K562 (cell line): ENCODE measurements around the gene RBM25. TPM values are rescaled to one million over a fixed set of nuclear protein-coding genes. Genes with fewer than 3 reads are reported as not detected.

Experiments
- ATAC-seq: fragments of 200-7000 bp; cut with Tn5 transposase; 3 replicates; pipeline ENCODE4 v1.9.1; 2020; ENCODE audit warnings: moderate library complexity
- BruUV-seq: library from RNA; stranded (reverse); fragments of 400-500 nt; replicated peaks from 2 replicates; lab custom pipeline; 2021; lab: Mats Ljungman, UMichigan
- CTCF ChIA-PET: fragments of 300-600 bp; formaldehyde crosslinking; extraction: SDS; loops from one replicate; lab custom pipeline; 2021; ENCODE audit warnings: low intra/inter-chr PET ratio; lab: Yijun Ruan, JAX
- POLR2A ChIA-PET: fragments of 300-600, 350-650 bp; sonication (Branson Sonifier 250); formaldehyde crosslinking; extraction: SDS; loops from one replicate; lab custom pipeline; 2021; ENCODE audit warnings: antibody characterized with exemption, inconsistent platforms; lab: Yijun Ruan, JAX
- DNase-seq, 4 experiments: peaks; one replicate each; pipeline versions ENCODE4 v3.0.0 to v3.0.0-alpha.2; 2011 to 2018; ENCODE audit warnings: low spot score in 3 of 4, mixed read lengths in 3 of 4; ENCODE audit errors: extremely low read depth in 1 of 4
- FAIRE-seq: peaks from 2 replicates; lab custom pipeline; 2011; peaks lifted over from hg19 to GRCh38; lab: Jason Lieb, UNC
- H2AFZ ChIP-seq: 2 replicates; pipeline ENCODE4 v1.6.0; 2011; ENCODE audit warnings: low read depth, low read length, control low read depth, inconsistent platforms
- H3K27ac ChIP-seq: fragments of 200-600 bp; 3 replicates; pipeline ENCODE4 v1.8.0; 2011; ENCODE audit warnings: low read depth, mild to moderate bottlenecking, control low read depth, inconsistent platforms, low read length, moderate library complexity, mixed read lengths; ENCODE audit errors: extremely low read depth
- H3K27me3 ChIP-seq, 2 experiments: fragments of 300-600 bp in 1 of 2; 2 replicates in 1 of 2; 3 replicates in 1 of 2; pipeline versions ENCODE4 v1.6.0 to v1.8.0; 2011; ENCODE audit warnings: inconsistent platforms in 2 of 2, low read length in 2 of 2, mild to moderate bottlenecking in 1 of 2, mixed read lengths in 1 of 2, moderate library complexity in 1 of 2; ENCODE audit not compliant: control insufficient read depth in 2 of 2, insufficient read depth in 2 of 2
- H3K36me3 ChIP-seq: fragments of 300-600 bp; 3 replicates; pipeline ENCODE4 v1.8.0; 2011; ENCODE audit warnings: mild to moderate bottlenecking, low read length, inconsistent platforms; ENCODE audit not compliant: control insufficient read depth, insufficient read depth
- H3K4me1 ChIP-seq, 2 experiments: fragments of 200-600 bp in 1 of 2; replicated peaks in 1 of 2; 2 replicates in 1 of 2; 3 replicates in 1 of 2; pipeline versions ENCODE4 v1.5.1 to v1.8.0; 2011; ENCODE audit warnings: inconsistent platforms in 2 of 2, low read length in 2 of 2, mild to moderate bottlenecking in 1 of 2, mixed read lengths in 1 of 2, moderate library complexity in 1 of 2; ENCODE audit not compliant: control insufficient read depth in 2 of 2, insufficient read depth in 2 of 2
- H3K4me2 ChIP-seq: 2 replicates; pipeline ENCODE4 v1.6.1; 2011; ENCODE audit warnings: low read length, control low read depth, inconsistent platforms, mixed read lengths; ENCODE audit not compliant: insufficient read depth
- H3K4me3 ChIP-seq: fragments of 200-600 bp; sonication (generic), shearing (Covaris generic); 2 replicates; pipeline ENCODE4 v1.5.1; 2016; ENCODE audit warnings: control low read depth, inconsistent platforms
- H3K79me2 ChIP-seq: fragments of 200-600 bp; 3 replicates; pipeline ENCODE4 v1.8.0; 2011; ENCODE audit warnings: low read length, inconsistent platforms; ENCODE audit not compliant: control insufficient read depth, insufficient read depth
- H3K9ac ChIP-seq, 2 experiments: 2 replicates each; pipeline versions ENCODE4 v1.6.0 to v1.6.1; 2011; ENCODE audit warnings: low read depth in 2 of 2, low read length in 2 of 2, control low read depth in 1 of 2, inconsistent platforms in 1 of 2, mild to moderate bottlenecking in 1 of 2, mixed read lengths in 1 of 2; ENCODE audit not compliant: insufficient read depth in 1 of 2
- H3K9me1 ChIP-seq: one replicate; pipeline ENCODE4 v1.6.0; 2011; ENCODE audit warnings: inconsistent platforms, mild to moderate bottlenecking, low read length, moderate library complexity; ENCODE audit not compliant: control insufficient read depth, insufficient read depth
- H3K9me3 ChIP-seq: replicated peaks from 2 replicates; pipeline ENCODE4 v1.5.1; 2011; ENCODE audit warnings: low read depth, low read length, inconsistent platforms; ENCODE audit not compliant: control insufficient read depth, insufficient read depth
- H4K20me1 ChIP-seq: replicated peaks from 2 replicates; pipeline ENCODE4 v1.6.1; 2011; ENCODE audit warnings: low read length, inconsistent platforms, mixed read lengths; ENCODE audit not compliant: control insufficient read depth, insufficient read depth
- CHD1 ChIP-seq: fragments of 200-600 bp; sonication (generic); IDR thresholded peaks from one replicate; pipeline ENCODE4 v1.6.1; 2012; ENCODE audit warnings: mild to moderate bottlenecking, moderate library complexity, low read length, inconsistent platforms
- GABPB2 ChIP-seq: fragments of 250-450 bp; sonication (Bioruptor Pico); conservative IDR thresholded peaks from 2 replicates; pipeline ENCODE4 v1.5.1; 2021; ENCODE audit warnings: mild to moderate bottlenecking
- KAT7 ChIP-seq: sonication (generic); formaldehyde crosslinking; IDR thresholded peaks from 2 replicates; pipeline ENCODE4 v1.8.0; 2022; ENCODE audit warnings: missing genetic modification reagents, mild to moderate bottlenecking, borderline replicate concordance
- KLF13 ChIP-seq: fragments of 450-650 bp; IDR thresholded peaks from 2 replicates; pipeline ENCODE4 v1.6.1; 2016; ENCODE audit warnings: missing genetic modification characterization, low read depth, mild to moderate bottlenecking, missing compliant biosample characterization, moderate library complexity, borderline replicate concordance
- RBFOX2 ChIP-seq: fragments of 200-400 bp; formaldehyde crosslinking; IDR thresholded peaks from 2 replicates; pipeline ENCODE4 v1.6.1; 2017; ENCODE audit warnings: low read depth, mild to moderate bottlenecking, low read length, moderate library complexity
- SIN3A ChIP-seq, 2 experiments: fragments of 150-350 bp in 1 of 2; IDR thresholded peaks; 2 replicates each; pipeline ENCODE4 v1.6.1; 2011 to 2016; ENCODE audit warnings: borderline replicate concordance in 2 of 2, low read depth in 2 of 2, low read length in 2 of 2, mild to moderate bottlenecking in 2 of 2, moderate library complexity in 2 of 2; ENCODE audit not compliant: control insufficient read depth in 1 of 2
- SPI1 ChIP-seq: IDR thresholded peaks from 2 replicates; pipeline ENCODE4 v1.6.1; 2011; ENCODE audit warnings: low read depth, low read length, control low read depth, borderline replicate concordance
- TFE3 ChIP-seq: fragments of 450-650 bp; formaldehyde crosslinking; IDR thresholded peaks from 2 replicates; pipeline ENCODE4 v1.4.0; 2020; ENCODE audit warnings: mild to moderate bottlenecking, mixed read lengths
- ZNF224 ChIP-seq: sonication (generic); formaldehyde crosslinking; IDR thresholded peaks from 2 replicates; pipeline ENCODE4 v1.8.0; 2022; ENCODE audit warnings: mild to moderate bottlenecking, missing genetic modification reagents
- ZNF316 ChIP-seq: fragments of 450-650 bp; IDR thresholded peaks from 2 replicates; pipeline ENCODE4 v1.6.1; 2016
- ZNF764 ChIP-seq: fragments of 250-450 bp; sonication (Bioruptor Pico); IDR thresholded peaks from 2 replicates; pipeline ENCODE4 v1.4.0; 2020; ENCODE audit warnings: low read depth, mild to moderate bottlenecking, moderate library complexity
- WGBS: fragments of 100-300 bp; shearing (Covaris generic); methylation state at CpG from one replicate; pipeline ENCODE4 v1.1.6; 2016; ENCODE audit warnings: low coverage, mixed read lengths; ENCODE audit not compliant: insufficient coverage; ENCODE audit errors: missing lambda C conversion rate; 5-methylcytosine and 5-hydroxymethylcytosine counted together
- in situ Hi-C: fragments of 300-500 bp; cut with MboI; formaldehyde crosslinking; loops from 4 replicates; pipeline ENCODE4 v1.15.0; 2018; ENCODE audit warnings: inconsistent platforms, mixed read lengths
- intact Hi-C: fragments of 100-400 bp; cut with micrococcal nuclease; formaldehyde crosslinking; loops from 2 replicates; pipeline ENCODE4 v1.14.2; 2022
- polyA plus RNA-seq, 8 experiments: library from polyadenylated mRNA; depleted of rRNA in 4 of 8; stranded (reverse) in 5 of 8; unstranded in 3 of 8; fragments of >200 nt; fragmentation: Nextera tagmentation in 2 of 8; fragmentation: Illumina TruSeq in 1 of 8; extraction: Ambion mirVana in 2 of 8; extraction: Trizol in 1 of 8; gene quantifications; 2 replicates each; pipeline versions ENCODE4 v1.2.1 to v1.2.3, GENCODE V29; 2011 to 2014; ENCODE audit warnings: inconsistent platforms in 1 of 8, missing spikeins in 1 of 8
- total RNA-seq, 7 experiments: library from RNA; depleted of rRNA in 6 of 7; stranded (reverse); fragments of >200 nt in 6 of 7; fragmentation: Illumina TruSeq in 2 of 7; extraction: Trizol in 2 of 7; gene quantifications; 2 replicates each; pipeline versions ENCODE4 v1.2.1 to v1.2.3, GENCODE V29; 2011 to 2021; ENCODE audit warnings: low replicate concordance in 1 of 7
- TF ChIP-seq, protein P1 (sequence below): sonication (generic); IDR thresholded peaks from 2 replicates; pipeline ENCODE4 v1.6.1; 2016
- TF ChIP-seq, protein P2 (sequence below), 3 experiments: fragments of 200-800 bp in 1 of 3; sonication (Bioruptor generic) in 1 of 3; sonication (generic) in 1 of 3; formaldehyde crosslinking in 1 of 3; IDR thresholded peaks; 2 replicates each; pipeline versions ENCODE4 v1.6.1 to v1.8.0; 2016 to 2022; ENCODE audit warnings: mild to moderate bottlenecking in 2 of 3, missing compliant biosample characterization in 2 of 3, missing genetic modification characterization in 2 of 3, missing genetic modification reagents in 1 of 3

Gene RBM25
- total and polyA plus RNA-seq, 9 of the 15 experiments (the other 6 are each of a cell fraction or from before 2014, with no cell fraction given), result 28.6 to 80.1 (median 48.1) TPM

- Histone ChIP-seq H3K27ac (peak overlapping the region; percentile 98), H3K9me3 (no peaks in the 10 kb centered on the region), H3K4me3 (peak overlapping the region; percentile 96), H2AFZ (peak overlapping the region; percentile 79), H3K9me1 (no peaks in the 10 kb centered on the region), H3K27me3 (no peaks in the 10 kb centered on the region)
- under 1% methylated on average over 24 of the region's 27 CpGs for WGBS
- DNase-seq (peak in 2 of 4 experiments; percentile 55 to 61), FAIRE-seq (peak; percentile 23)
- intact Hi-C loops (no loop called here), in situ Hi-C loops (no loop called here)
- POLR2A ChIA-PET, result interaction anchor here (0.5 to 2.2 kb wide), 20 partner anchors 9 to 1667 kb away, joined by 3 to 16 read pairs (median 4); partner anchors contain the start of genes DCAF4, NUMB and ZFYVE1
- TF ChIP-seq ZNF224 (CRISPR knock-in tag) (no peak), KLF13 (tag) (peak; percentile 52; the same call in 1 of the 2 replicates), CHD1 (peak; percentile 47), GABPB2 (no peak), ZNF316 (no peak), SIN3A (IDR thresholded peaks at IDR 0.05; ENCODE audit: borderline replicate concordance in 2 of 2, control insufficient read depth in 1 of 2, low read depth in 2 of 2, low read length in 2 of 2) (peak in 1 of 2 experiments; percentile 49; a peak in 1 of 4 replicates), ZNF764 (CRISPR knock-in tag) (no peak), RBFOX2 (peak; percentile 52), TFE3 (CRISPR knock-in tag) (no peak), SPI1 (0 out of 2 replicates have a peak, but pooled peaks have one; percentile 7), KAT7 (CRISPR knock-in tag) (0 out of 2 replicates have a peak, but pooled peaks have one; percentile 52)
- TF ChIP-seq, protein P1, sequence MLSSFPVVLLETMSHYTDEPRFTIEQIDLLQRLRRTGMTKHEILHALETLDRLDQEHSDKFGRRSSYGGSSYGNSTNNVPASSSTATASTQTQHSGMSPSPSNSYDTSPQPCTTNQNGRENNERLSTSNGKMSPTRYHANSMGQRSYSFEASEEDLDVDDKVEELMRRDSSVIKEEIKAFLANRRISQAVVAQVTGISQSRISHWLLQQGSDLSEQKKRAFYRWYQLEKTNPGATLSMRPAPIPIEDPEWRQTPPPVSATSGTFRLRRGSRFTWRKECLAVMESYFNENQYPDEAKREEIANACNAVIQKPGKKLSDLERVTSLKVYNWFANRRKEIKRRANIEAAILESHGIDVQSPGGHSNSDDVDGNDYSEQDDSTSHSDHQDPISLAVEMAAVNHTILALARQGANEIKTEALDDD, result no peak
- TF ChIP-seq, protein P2, sequence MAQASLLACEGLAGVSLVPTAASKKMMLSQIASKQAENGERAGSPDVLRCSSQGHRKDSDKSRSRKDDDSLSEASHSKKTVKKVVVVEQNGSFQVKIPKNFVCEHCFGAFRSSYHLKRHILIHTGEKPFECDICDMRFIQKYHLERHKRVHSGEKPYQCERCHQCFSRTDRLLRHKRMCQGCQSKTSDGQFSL (CRISPR knock-in tag; IDR thresholded peaks at IDR 0.05), result no peak
- TF ChIP-seq, protein P2 (tag; IDR thresholded peaks at IDR 0.05), result 0 out of 4 replicates have a peak, but pooled peaks of 1 of the 2 experiments have one; percentile 40
- TF ChIP-seq, all 486 proteins: peak for 7
- Histone ChIP-seq H3K9ac (peak overlapping the region; percentile 99), H4K20me1 (peaks cover 7% of the 10 kb centered on the region; the same call in 1 of the 2 replicates), H3K36me3 (peaks cover 35% of the 10 kb centered on the region; the same call in 2 of the 3 replicates), H3K4me1 (peaks cover 4 to 10% of the 10 kb centered on the region in 2 experiments; a peak in 3 of 5 replicates), H3K4me2 (peak overlapping the region; percentile 81), H3K79me2 (peaks cover 65% of the 10 kb centered on the region)
- BruUV-seq, result TSS peak; percentile 58
- ATAC-seq, result peak; percentile 73
- CTCF ChIA-PET, result no interaction called here
Observed at GRCh38 chr14:73058922-73059673, 764 bp downstream of the RBM25 start.
